GM23338 (cell line): ENCODE results near the gene ITSN2. TPM values are rescaled to one million over a fixed set of nuclear protein-coding genes. Genes with fewer than 3 reads are reported as not detected.

Experiments
- ATAC-seq: fragments of 200-7000 bp; cut with Tn5 transposase; 3 replicates; pipeline ENCODE4 v1.9.1; 2020
- DNase-seq: peaks from one replicate; pipeline ENCODE4 v3.0.0-alpha.2; 2015; ENCODE audit warnings: low spot score
- H2AFZ ChIP-seq: fragments of 200-600 bp; sonication (generic); 2 replicates; pipeline ENCODE4 v1.8.0; 2016; ENCODE audit warnings: antibody characterized with exemption, mild to moderate bottlenecking, moderate library complexity
- H3F3A ChIP-seq: fragments of 200-600 bp; sonication (generic); replicated peaks from 2 replicates; pipeline ENCODE4 v1.8.0; 2017; ENCODE audit warnings: antibody characterized with exemption, mixed run types, low read depth
- H3K27ac ChIP-seq: fragments of 200-600 bp; sonication (generic); 2 replicates; pipeline ENCODE4 v1.6.1; 2016; ENCODE audit warnings: low read depth
- H3K27me3 ChIP-seq: fragments of 200-600 bp; sonication (generic); 2 replicates; pipeline ENCODE4 v1.8.0; 2016; ENCODE audit warnings: mild to moderate bottlenecking, mixed run types, moderate library complexity; ENCODE audit not compliant: insufficient read depth
- H3K36me3 ChIP-seq: fragments of 200-600 bp; sonication (generic); 2 replicates; pipeline ENCODE4 v1.8.0; 2016; ENCODE audit warnings: mild to moderate bottlenecking; ENCODE audit not compliant: insufficient read depth
- H3K4me1 ChIP-seq: fragments of 200-600 bp; sonication (generic); 2 replicates; pipeline ENCODE4 v1.8.0; 2016; ENCODE audit warnings: mild to moderate bottlenecking, moderate library complexity; ENCODE audit not compliant: insufficient read depth
- H3K4me2 ChIP-seq: fragments of 200-600 bp; sonication (generic); 2 replicates; pipeline ENCODE4 v1.7.1; 2017; ENCODE audit warnings: mixed run types
- H3K4me3 ChIP-seq: fragments of 200-600 bp; sonication (generic); 2 replicates; pipeline ENCODE4 v1.6.1; 2016; ENCODE audit warnings: mixed run types
- H3K79me2 ChIP-seq: fragments of 200-600 bp; sonication (generic); replicated peaks from 2 replicates; pipeline ENCODE4 v1.8.0; 2017; ENCODE audit warnings: mild to moderate bottlenecking; ENCODE audit not compliant: insufficient read depth
- H3K9me2 ChIP-seq: fragments of 200-600 bp; sonication (generic); 2 replicates; pipeline ENCODE4 v1.8.0; 2017; ENCODE audit not compliant: insufficient read depth
- H4K20me1 ChIP-seq: fragments of 200-600 bp; sonication (generic); replicated peaks from 2 replicates; pipeline ENCODE4 v1.8.0; 2017; ENCODE audit warnings: mild to moderate bottlenecking; ENCODE audit not compliant: insufficient read depth
- H3K27ac Mint-ChIP-seq: 2 replicates; pipeline ENCODE4 v1.8.0; 2020; ENCODE audit warnings: inconsistent platforms, mild to moderate bottlenecking, moderate library complexity, mixed read lengths
- H3K27me3 Mint-ChIP-seq: 3 replicates; pipeline ENCODE4 v1.8.0; 2022; ENCODE audit warnings: low read depth, mild to moderate bottlenecking, moderate library complexity, mixed read lengths, inconsistent platforms; ENCODE audit not compliant: insufficient read depth, poor library complexity
- H3K36me3 Mint-ChIP-seq: 3 replicates; pipeline ENCODE4 v1.8.0; 2021; ENCODE audit warnings: low read depth, mild to moderate bottlenecking, inconsistent platforms, moderate library complexity, mixed read lengths
- H3K4me1 Mint-ChIP-seq: 3 replicates; pipeline ENCODE4 v1.8.0; 2020; ENCODE audit warnings: mild to moderate bottlenecking, inconsistent platforms, mixed read lengths
- H3K4me3 Mint-ChIP-seq: 3 replicates; pipeline ENCODE4 v1.8.0; 2021; ENCODE audit warnings: moderate library complexity, mild to moderate bottlenecking, inconsistent platforms, mixed read lengths
- H3K9me3 Mint-ChIP-seq: 3 replicates; pipeline ENCODE4 v1.8.0; 2020; ENCODE audit warnings: moderate library complexity, mild to moderate bottlenecking, inconsistent platforms, mixed read lengths
- CREB1 ChIP-seq: fragments of 250-450 bp; sonication (Bioruptor Pico); IDR thresholded peaks from 2 replicates; pipeline ENCODE4 v1.5.0; 2020; ENCODE audit warnings: low read depth, mild to moderate bottlenecking, moderate library complexity
- CTCF ChIP-seq, 2 experiments: fragments of 200-600 bp in 1 of 2; sonication (generic) in 1 of 2; conservative IDR thresholded peaks; 2 replicates each; pipeline versions ENCODE4 v1.5.1 to v1.6.1; 2016 to 2017; ENCODE audit warnings: antibody characterized with exemption in 2 of 2, low read depth in 2 of 2, mild to moderate bottlenecking in 2 of 2, moderate library complexity in 1 of 2
- ETS1 ChIP-seq: IDR thresholded peaks from 2 replicates; pipeline ENCODE4 v1.6.1; 2016; ENCODE audit warnings: antibody characterized with exemption
- EZH2 ChIP-seq: fragments of 200-600 bp; sonication (generic); IDR thresholded peaks from one replicate; pipeline ENCODE4 v1.8.0; 2017; ENCODE audit warnings: antibody characterized with exemption, mild to moderate bottlenecking, low read depth; ENCODE audit not compliant: unreplicated experiment
- EZH2phosphoT487 ChIP-seq: fragments of 200-600 bp; sonication (generic); IDR thresholded peaks from one replicate; pipeline ENCODE4 v1.8.1; 2018; ENCODE audit warnings: antibody characterized with exemption; ENCODE audit not compliant: unreplicated experiment
- JUNB ChIP-seq: IDR thresholded peaks from one replicate; pipeline ENCODE4 v1.6.1; 2016; ENCODE audit warnings: antibody characterized with exemption; ENCODE audit not compliant: unreplicated experiment
- NANOG ChIP-seq: IDR thresholded peaks from 2 replicates; pipeline ENCODE4 v1.6.1; 2016; ENCODE audit warnings: antibody characterized with exemption, borderline replicate concordance
- POLR2AphosphoS5 ChIP-seq: IDR thresholded peaks from 2 replicates; pipeline ENCODE4 v1.6.1; 2016; ENCODE audit warnings: antibody characterized with exemption, low read depth
- REST ChIP-seq: IDR thresholded peaks from one replicate; pipeline ENCODE4 v1.6.1; 2018; ENCODE audit warnings: antibody characterized with exemption; ENCODE audit not compliant: unreplicated experiment
- STAT1 ChIP-seq: IDR thresholded peaks from one replicate; pipeline ENCODE4 v1.6.1; 2016; ENCODE audit warnings: antibody characterized with exemption; ENCODE audit not compliant: unreplicated experiment
- ZNF114 ChIP-seq: fragments of 250-450 bp; sonication (Bioruptor Pico); IDR thresholded peaks from 2 replicates; pipeline ENCODE4 v1.5.0; 2020; ENCODE audit warnings: mild to moderate bottlenecking, moderate library complexity
- ZNF331 ChIP-seq: fragments of 250-450 bp; sonication (Bioruptor Pico); IDR thresholded peaks from 2 replicates; pipeline ENCODE4 v1.5.0; 2020; ENCODE audit warnings: low read depth, mild to moderate bottlenecking, moderate library complexity
- ZNF462 ChIP-seq: fragments of 250-450 bp; sonication (Bioruptor Pico); IDR thresholded peaks from 2 replicates; pipeline ENCODE4 v1.5.0; 2020; ENCODE audit warnings: mild to moderate bottlenecking, moderate library complexity
- polyA plus RNA-seq: library from polyadenylated mRNA; unstranded; fragments of >200 nt; fragmentation: Nextera tagmentation; extraction: Ambion mirVana; gene quantifications from 2 replicates; pipeline ENCODE4 v1.2.1, GENCODE V29; 2016
- total RNA-seq: library from RNA; depleted of rRNA; stranded (reverse); fragments of >200 nt; shearing (Covaris generic); gene quantifications from 2 replicates; pipeline ENCODE4 v1.2.3, GENCODE V29; 2014

ITSN2 gene
- total and polyA plus RNA-seq, 2 experiments from 2014 or later: 17.1 to 17.8 TPM

- H2AFZ ChIP-seq: peak overlapping the region; percentile 95
- no peaks in the 10 kb centered on the region for H4K20me1 ChIP-seq
- H3K4me3 Mint-ChIP-seq: no peak overlapping the region
- H3K9me3 Mint-ChIP-seq: no peaks in the 10 kb centered on the region
- H3K27ac Mint-ChIP-seq: peak overlapping the region; percentile 89; the same call in 1 of the 2 replicates
- no peaks in the 10 kb centered on the region for H3K4me1 ChIP-seq
- H3K27me3 Mint-ChIP-seq: peaks cover 3% of the 10 kb centered on the region
- H3K4me3 ChIP-seq: no peak overlapping the region
- H3K36me3 ChIP-seq: no peaks in the 10 kb centered on the region
- no peaks in the 10 kb centered on the region for H3K79me2 ChIP-seq
- no peaks in the 10 kb centered on the region for H3K36me3 Mint-ChIP-seq
- H3K27me3 ChIP-seq: no peaks in the 10 kb centered on the region
- no peaks in the 10 kb centered on the region for H3K4me1 Mint-ChIP-seq
- DNase-seq: no peak
- no peak; the same call in 2 of the 3 replicates for ATAC-seq
- TF ChIP-seq CREB1 (CRISPR knock-in tag): no peak
- no peak for TF ChIP-seq NANOG
- TF ChIP-seq ETS1: no peak
- no peak for TF ChIP-seq CTCF (conservative IDR thresholded peaks at IDR 0.05; ENCODE audit: low read depth in 2 of 2)
- no peak for TF ChIP-seq ZNF331 (CRISPR knock-in tag)
- no peak for TF ChIP-seq ZNF462 (CRISPR knock-in tag)
- no peak for TF ChIP-seq JUNB
- TF ChIP-seq STAT1: no peak
- TF ChIP-seq ZNF114 (CRISPR knock-in tag): no peak
- TF ChIP-seq EZH2phosphoT487: no peak
- no peak for TF ChIP-seq POLR2AphosphoS5
- TF ChIP-seq EZH2: no peak
- no peak for TF ChIP-seq REST
- H3F3A ChIP-seq: no peaks in the 10 kb centered on the region
- H3K27ac ChIP-seq: no peak overlapping the region
- H3K4me2 ChIP-seq: no peak overlapping the region
- no peaks in the 10 kb centered on the region for H3K9me2 ChIP-seq
Measured at GRCh38 chr2:24182507-24182906, 177.8 kb downstream of the ITSN2 start.
